NCI-H345 (cell line): ENCODE data around the gene DUSP1.

Experiments used
- DNase-seq: peaks from one replicate; lab custom pipeline; 2025; lab: John Stamatoyannopoulos, UW

Gene DUSP1

DNA sequence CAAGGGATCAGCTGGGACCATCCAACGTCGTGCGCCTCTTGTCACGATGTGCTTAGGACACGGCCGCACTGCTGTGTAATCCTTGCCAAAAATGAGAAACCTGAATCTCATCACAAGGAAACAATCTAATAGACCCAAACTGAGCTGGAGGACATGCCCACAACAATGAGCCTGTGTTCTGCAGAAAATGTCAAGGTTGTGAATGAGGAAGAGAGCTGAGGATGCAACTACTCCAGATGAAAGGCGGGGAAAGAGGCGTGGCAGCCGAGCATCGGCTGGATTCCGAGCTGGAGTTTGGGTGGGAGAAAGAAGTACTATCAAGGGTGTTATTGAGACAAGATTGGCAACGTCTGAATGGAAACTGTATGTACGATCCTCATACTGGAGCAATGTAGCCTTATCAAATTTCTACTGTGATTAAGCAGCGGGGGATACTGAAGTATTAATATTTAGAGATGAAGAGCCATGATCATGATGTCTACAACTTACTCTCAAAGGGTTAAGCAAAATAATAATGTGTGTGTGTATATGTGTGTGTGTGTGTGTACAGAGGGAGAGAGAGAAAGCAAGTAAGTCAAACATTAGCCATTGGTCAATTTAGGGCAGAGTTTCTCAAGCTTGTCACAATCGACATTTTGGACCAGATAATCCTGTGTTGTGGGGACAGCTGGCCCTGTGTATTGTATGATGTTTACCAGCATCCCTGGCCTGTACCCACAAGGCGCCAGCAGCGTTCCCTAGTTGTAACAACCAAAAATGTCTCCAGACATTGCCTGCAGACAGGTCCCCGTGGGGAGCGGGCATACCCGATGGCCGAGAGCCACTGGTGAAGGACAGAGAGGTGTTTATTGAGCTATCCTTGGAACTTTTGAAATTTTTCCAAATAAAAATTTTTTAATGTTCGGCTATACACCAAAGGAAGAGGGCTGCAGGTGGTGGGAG, 46.5 kb downstream of the DUSP1 start:
- no peak for DNase-seq

DNA sequence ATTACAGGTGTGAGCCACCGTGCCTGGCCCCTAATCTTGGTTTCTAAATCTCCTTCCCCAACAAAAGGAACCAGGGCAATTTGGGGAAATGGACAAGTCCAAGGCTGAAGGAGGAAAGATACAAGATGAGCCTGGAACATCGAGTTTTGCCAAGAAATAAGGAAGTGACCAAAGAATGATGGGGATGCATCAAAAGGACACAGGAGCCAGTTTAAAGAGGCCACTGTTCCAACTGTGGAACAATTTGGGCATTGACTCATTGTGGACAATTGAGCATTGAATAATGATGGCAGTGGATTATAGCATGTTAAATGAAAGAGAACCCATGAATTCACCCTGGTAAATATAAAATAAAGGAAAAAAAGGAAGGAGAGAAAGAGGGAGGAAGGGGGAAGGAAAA, 47.5 kb downstream of the DUSP1 start:
- no peak for DNase-seq

DNA sequence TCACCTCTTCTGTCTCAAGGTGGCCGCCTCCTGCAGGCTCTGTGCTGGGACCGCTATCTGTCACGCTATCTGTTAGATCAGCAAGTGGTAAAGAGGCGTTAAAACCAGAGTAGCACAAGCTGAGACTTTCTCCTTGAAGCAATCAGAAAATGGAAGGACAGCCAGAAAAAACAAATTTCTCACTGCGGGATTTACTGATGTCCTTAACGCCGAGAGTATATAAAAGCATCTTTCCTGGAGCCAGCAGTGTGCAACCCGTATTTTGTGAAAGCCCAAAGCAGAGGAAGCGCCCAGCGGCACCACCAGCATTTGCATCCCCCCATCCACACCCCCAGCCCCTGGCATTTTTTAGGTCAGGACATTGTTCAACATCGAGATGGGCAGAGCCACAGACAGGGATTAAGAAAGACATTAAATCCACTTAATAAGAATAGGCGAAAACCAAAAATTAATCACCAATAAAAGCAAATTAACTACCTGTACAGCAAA, 48.6 kb downstream of the DUSP1 start:
- no peak for DNase-seq

DNA sequence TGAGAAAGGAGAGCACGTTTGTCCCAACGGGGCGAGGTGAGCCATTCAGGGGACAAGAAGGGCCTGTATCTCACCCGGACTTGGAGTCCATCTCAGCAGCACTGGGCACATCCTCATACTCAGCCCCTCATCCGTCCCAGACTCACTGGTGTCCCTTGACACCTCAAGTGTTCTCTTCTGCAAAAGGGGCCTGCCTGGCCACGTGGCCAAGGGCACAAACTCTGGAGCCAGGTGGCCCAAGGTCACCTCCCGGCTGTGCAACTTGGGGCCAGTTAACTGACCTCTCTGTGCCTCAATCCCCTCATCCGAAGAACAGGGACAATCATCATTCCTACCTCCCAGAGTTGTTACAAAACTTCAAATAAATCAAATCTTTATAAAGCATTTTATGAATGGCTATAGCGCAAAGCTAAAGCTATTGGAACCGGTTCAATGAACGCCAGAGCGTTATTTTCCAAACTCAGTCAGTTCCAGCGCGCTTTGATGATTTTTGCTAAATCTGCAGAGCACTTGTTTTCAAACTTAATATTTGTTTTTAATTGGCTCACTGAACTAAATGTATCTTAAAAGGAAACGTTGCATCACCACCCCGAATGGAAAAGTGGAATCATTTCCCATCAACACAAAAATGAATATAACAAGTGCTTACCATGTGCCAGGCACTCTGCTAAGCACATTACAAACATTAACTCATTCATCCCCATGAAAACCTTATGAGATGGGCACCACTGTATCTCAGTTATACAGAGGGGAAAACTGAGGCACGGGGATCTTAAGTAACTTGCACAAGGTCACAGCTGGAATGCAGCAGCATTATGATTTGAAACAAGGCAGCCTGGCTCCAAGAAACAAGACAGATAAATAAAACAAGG, 49.3 kb downstream of the DUSP1 start:
- no peak for DNase-seq

DNA sequence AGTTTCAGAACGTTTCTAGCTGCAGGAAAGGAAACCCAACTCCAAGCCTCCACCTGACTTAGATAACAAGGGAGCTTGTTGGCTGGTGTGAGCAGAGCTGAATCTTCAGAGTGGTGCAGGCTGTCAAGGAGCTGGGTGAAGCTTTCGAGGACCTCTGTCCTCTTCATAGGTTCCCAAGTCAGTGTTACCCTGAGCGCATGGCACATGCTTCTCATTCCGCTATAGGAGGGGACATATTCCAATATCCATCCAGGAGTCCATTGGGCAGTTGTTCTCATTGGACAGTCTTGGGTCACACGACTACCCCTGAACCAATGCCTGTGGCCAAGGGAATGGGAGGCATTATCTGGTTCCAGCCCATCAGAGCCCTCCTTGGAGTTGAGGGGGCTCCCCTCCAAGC, 50.3 kb downstream of the DUSP1 start:
- DNase-seq = no peak

DNA sequence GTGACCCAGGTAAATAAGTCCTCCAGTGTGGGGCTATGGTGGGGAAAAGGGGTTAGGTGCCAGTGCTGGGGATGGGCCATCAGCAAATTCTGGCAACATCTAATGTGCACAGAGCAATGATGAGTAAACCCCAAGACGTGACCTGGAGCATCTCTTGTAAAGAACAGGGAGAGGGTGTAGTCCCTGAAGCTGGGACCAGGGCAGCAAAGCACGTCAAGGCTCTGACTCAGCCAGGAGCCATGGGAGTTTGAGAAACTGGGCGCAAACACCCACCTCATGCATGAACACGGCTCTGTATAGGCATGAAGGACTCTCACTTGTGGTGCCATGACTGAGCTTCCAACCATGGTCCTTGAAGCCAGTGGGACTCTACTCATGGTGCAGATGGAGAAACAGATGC, 51.8 kb downstream of the DUSP1 start:
- no peak for DNase-seq

DNA sequence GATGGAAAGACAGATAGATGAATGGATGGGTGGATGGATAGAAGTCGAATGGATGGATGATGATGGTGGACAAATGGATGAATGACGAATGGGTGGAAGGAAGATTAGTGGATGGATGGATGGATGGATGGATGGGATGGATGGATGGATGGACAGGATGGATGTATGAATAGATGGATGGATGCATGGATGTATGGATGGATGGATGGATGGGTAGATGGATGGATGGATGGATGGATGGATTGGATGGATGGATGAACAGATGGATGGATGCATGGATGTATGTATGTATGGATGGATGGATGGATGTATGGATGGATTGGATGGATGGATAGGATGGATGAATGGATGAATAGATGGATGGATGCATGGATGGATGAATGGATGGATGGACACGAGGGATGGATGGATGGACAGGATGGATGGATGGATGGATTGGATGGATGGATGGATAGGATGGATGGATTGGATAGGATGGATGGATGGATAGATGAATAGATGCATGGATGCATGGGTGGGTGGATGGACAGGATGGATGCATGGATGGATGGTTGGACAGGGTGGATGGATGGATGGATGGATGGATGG, 52.4 kb downstream of the DUSP1 start:
- no peak for DNase-seq
